ENCODE results near the gene IZUMO1R. TPM values are rescaled to one million over a fixed set of nuclear protein-coding genes. Genes with fewer than 3 reads are reported as not detected.
"Not testable (repeated sequence)": the region's sequence is repeated elsewhere in the genome, so short reads cannot be mapped to it uniquely, and the experiment has no call there.

IZUMO1R gene
- total RNA-seq, 4 donors from 2014 or later, result not detected

DNA sequence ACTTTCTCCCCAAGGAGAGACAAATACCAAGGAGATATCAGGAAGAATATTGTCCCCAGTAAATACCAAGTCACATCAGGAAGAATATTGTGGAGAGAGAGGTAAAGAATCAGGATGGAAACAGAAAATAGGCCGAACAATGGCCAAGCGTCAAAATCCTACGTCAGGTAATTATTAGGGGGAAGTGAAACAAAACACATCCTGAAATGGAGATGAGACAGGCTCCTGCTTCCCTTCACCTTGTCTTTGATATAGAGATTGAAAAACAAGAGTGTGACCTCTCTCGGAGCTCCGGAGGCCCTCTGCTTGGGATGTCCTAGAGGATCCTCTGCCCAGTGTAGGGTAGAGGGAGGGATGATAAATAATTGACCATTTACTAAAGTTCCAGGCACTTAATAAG is 27.4 kb upstream of the IZUMO1R start:
- in situ Hi-C loops (cut with MboI; ENCODE audit: low sequenced_read_pairs in 4 of 4) (no loop called here), intact Hi-C loops (cut with DNase I; ENCODE audit: low total_unique reads) (no loop called here)
- TF ChIP-seq POLR2A (IDR thresholded peaks at IDR 0.05), result no peak
- TF ChIP-seq, protein P1, sequence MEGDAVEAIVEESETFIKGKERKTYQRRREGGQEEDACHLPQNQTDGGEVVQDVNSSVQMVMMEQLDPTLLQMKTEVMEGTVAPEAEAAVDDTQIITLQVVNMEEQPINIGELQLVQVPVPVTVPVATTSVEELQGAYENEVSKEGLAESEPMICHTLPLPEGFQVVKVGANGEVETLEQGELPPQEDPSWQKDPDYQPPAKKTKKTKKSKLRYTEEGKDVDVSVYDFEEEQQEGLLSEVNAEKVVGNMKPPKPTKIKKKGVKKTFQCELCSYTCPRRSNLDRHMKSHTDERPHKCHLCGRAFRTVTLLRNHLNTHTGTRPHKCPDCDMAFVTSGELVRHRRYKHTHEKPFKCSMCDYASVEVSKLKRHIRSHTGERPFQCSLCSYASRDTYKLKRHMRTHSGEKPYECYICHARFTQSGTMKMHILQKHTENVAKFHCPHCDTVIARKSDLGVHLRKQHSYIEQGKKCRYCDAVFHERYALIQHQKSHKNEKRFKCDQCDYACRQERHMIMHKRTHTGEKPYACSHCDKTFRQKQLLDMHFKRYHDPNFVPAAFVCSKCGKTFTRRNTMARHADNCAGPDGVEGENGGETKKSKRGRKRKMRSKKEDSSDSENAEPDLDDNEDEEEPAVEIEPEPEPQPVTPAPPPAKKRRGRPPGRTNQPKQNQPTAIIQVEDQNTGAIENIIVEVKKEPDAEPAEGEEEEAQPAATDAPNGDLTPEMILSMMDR (IDR thresholded peaks at IDR 0.05 in 4 of 5, conservative IDR thresholded peaks at IDR 0.05 in 1 of 5), result no peak
- Histone ChIP-seq H3K4me3 (no peak overlapping the region), H3K36me3 (no peaks in the 10 kb centered on the region), H3K27ac (no peak overlapping the region), H3K27me3 (no peaks in the 10 kb centered on the region), H3K9me3 (no peaks in the 10 kb centered on the region), H3K4me1 (no peaks in the 10 kb centered on the region)
- ATAC-seq (no peak), DNase-seq (no peak)

DNA sequence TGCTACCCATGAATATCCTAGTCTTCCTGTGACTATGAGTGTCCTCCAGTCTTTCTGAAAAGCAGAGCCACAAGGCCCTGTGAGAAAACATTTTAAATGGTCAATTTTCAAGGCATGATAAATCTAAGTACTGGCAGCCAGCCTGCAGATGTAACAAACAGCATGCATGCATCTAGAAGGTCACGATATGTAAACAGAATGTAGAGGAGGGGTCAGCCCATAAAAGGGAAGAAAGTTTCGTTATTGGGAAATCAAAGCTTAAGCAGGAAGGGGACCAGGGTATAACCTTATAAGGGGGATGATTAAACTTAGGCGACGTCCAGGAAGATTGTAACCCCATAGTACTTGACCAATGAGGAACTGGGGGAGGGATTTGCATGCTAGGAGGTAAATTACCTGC is 26.2 kb upstream of the IZUMO1R start:
- ATAC-seq; H3K9me3 ChIP-seq; H3K4me3 ChIP-seq; intact Hi-C loops (cut with DNase I; ENCODE audit: low total_unique reads); H3K27ac ChIP-seq; H3K36me3 ChIP-seq; H3K27me3 ChIP-seq; H3K4me1 ChIP-seq; DNase-seq; in situ Hi-C loops (cut with MboI; ENCODE audit: low sequenced_read_pairs in 4 of 4): not testable (repeated sequence)

GRCh38 chr11:94279996-94280395 is 24.4 kb upstream of the IZUMO1R start:
- in situ Hi-C loops (cut with MboI; ENCODE audit: low sequenced_read_pairs in 4 of 4), result no loop called here
- H3K27ac ChIP-seq, result no peak overlapping the region
- no peak for ATAC-seq
- no peaks in the 10 kb centered on the region for H3K27me3 ChIP-seq
- no peak for DNase-seq
- no peaks in the 10 kb centered on the region for H3K9me3 ChIP-seq
- TF ChIP-seq, protein P1 (IDR thresholded peaks at IDR 0.05 in 4 of 5, conservative IDR thresholded peaks at IDR 0.05 in 1 of 5), result no peak
- no peak for TF ChIP-seq POLR2A (IDR thresholded peaks at IDR 0.05)
- H3K4me3 ChIP-seq, result no peak overlapping the region
- intact Hi-C loops (cut with DNase I; ENCODE audit: low total_unique reads), result no loop called here
- no peaks in the 10 kb centered on the region for H3K4me1 ChIP-seq
- H3K36me3 ChIP-seq, result no peaks in the 10 kb centered on the region

DNA sequence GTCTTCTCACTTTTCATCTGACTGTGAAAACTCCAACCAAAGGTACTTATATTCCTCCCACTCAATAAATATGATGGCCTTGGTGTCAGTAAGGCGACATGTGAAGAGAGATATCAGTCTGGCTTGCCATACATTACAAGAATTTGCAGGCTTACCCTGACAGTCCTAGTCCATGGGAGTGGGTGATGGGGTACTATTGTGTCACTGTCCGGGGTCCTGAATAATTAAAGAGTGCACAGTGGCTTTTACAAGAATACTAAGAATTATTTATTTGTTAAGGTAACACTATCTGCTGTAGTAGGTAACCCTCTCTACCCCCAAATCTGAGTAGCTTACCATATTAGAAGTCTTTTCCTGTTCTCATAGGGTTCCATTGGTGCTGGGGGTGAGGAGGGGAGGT is 23.1 kb upstream of the IZUMO1R start:
- no peak overlapping the region for H3K4me3 ChIP-seq
- no peak overlapping the region for H3K27ac ChIP-seq
- intact Hi-C loops (cut with DNase I; ENCODE audit: low total_unique reads) (no loop called here), in situ Hi-C loops (cut with MboI; ENCODE audit: low sequenced_read_pairs in 4 of 4) (no loop called here)
- no peaks in the 10 kb centered on the region for H3K36me3 ChIP-seq
- TF ChIP-seq POLR2A (IDR thresholded peaks at IDR 0.05), result no peak
- TF ChIP-seq, protein P1 (IDR thresholded peaks at IDR 0.05 in 4 of 5, conservative IDR thresholded peaks at IDR 0.05 in 1 of 5), result no peak
- DNase-seq (no peak), ATAC-seq (no peak)
- no peaks in the 10 kb centered on the region for H3K4me1 ChIP-seq
- H3K27me3 ChIP-seq, result no peaks in the 10 kb centered on the region
- H3K9me3 ChIP-seq, result no peaks in the 10 kb centered on the region

DNA sequence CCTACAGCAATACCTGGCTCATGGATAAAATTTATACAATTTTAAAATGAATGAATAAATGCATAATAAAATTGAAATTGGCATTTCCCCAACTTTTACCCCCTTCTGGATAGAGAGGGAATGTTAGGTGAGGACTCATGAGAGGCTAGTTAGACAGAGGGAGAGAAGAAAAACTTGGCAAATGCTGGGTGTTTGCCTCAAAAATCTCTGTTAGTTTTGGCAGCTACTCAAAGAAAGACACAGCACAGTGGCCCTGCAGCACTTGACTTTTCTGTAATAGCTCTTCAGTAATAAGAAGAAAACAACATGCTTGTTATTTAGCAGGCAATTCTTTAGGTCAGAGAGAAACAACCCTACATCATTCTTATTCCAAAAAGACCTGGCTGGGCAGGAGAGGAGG is 20.7 kb upstream of the IZUMO1R start:
- no peak overlapping the region for H3K4me3 ChIP-seq
- H3K27me3 ChIP-seq, result no peaks in the 10 kb centered on the region
- no peaks in the 10 kb centered on the region for H3K36me3 ChIP-seq
- H3K4me1 ChIP-seq, result no peaks in the 10 kb centered on the region
- no peak for DNase-seq
- no peak for ATAC-seq
- in situ Hi-C loops (cut with MboI; ENCODE audit: low sequenced_read_pairs in 4 of 4) (no loop called here), intact Hi-C loops (cut with DNase I; ENCODE audit: low total_unique reads) (no loop called here)
- H3K9me3 ChIP-seq, result no peaks in the 10 kb centered on the region
- TF ChIP-seq POLR2A (IDR thresholded peaks at IDR 0.05), result no peak
- TF ChIP-seq, protein P1 (IDR thresholded peaks at IDR 0.05 in 4 of 5, conservative IDR thresholded peaks at IDR 0.05 in 1 of 5), result no peak
- no peak overlapping the region for H3K27ac ChIP-seq
